Measurements from ENCODE around the gene RFK. TPM values are rescaled to one million over a fixed set of nuclear protein-coding genes. Genes with fewer than 3 reads are reported as not detected.
A peak's percentile ranks its signal among the peaks of the same experiment; 100 is the strongest.

The RFK gene
- total and polyA plus RNA-seq, 2 of the 13 experiments (the other 11 are each of a cell fraction or from before 2014, with no cell fraction given) = 18.2 to 37.2 TPM

DNA sequence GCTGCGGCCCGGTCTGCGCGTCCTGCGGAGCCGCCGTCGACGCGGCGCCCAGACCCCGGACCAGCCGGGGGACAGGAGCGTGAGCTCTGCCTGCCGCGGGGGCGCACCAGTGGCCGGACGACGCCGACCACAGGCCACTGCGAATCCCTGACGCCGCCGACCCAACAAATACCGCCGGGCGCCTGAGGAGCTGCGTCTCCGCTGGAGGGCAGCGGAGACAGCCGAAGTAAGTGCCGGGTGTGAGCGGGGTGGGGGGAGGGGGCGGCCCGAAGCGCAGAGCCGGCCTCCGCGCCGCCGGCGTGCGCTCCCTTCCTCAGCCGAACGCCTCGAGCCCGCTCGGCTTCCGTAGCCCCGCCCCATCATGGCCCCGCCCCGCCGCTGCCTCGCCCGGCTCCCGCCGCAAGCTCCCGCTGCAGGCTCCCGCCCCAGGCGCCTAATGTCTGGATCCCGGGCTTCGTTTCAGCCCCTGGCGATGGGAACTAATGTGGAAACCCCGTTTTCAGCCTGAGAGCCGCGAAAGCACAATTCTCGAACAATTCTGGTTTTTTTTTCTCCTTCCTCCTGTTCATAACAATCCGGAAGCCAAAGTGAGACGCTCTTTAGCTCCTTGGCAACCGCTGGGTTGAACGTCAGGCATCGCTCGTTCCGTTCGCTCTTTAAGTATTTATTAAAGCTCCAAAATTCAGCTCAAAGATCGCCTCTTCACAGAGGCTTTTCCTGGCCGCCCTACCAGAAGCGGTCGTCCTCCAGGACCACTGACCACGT, at the start of gene RFK (continued):
- no peak for TF ChIP-seq ZBTB26 (CRISPR knock-in tag; IDR thresholded peaks at IDR 0.05; ENCODE audit: borderline replicate concordance)
- TF ChIP-seq ZNF777 (CRISPR knock-in tag; IDR thresholded peaks at IDR 0.05) = peak; percentile 67
- 0 out of 2 replicates have a peak, but pooled peaks have one; percentile 59 for TF ChIP-seq ISX (CRISPR knock-in tag; conservative IDR thresholded peaks at IDR 0.05)
- no peak for TF ChIP-seq ZSCAN30 (CRISPR knock-in tag; IDR thresholded peaks at IDR 0.05)
- no peak for TF ChIP-seq TMF1 (CRISPR knock-in tag; IDR thresholded peaks at IDR 0.05; ENCODE audit: low read depth)
- no peak for TF ChIP-seq MED13 (CRISPR knock-in tag; IDR thresholded peaks at IDR 0.05)
- peak; percentile 40 for TF ChIP-seq RARA (CRISPR knock-in tag; IDR thresholded peaks at IDR 0.05)
- TF ChIP-seq SIN3B (IDR thresholded peaks at IDR 0.05; ENCODE audit: low read length) = no peak
- 0 out of 2 replicates have a peak, but pooled peaks have one; percentile 37 for TF ChIP-seq SRY (CRISPR knock-in tag; IDR thresholded peaks at IDR 0.05)
- TF ChIP-seq GABPB1 (CRISPR knock-in tag; IDR thresholded peaks at IDR 0.05) = peak; percentile 77
- TF ChIP-seq DMAP1 (CRISPR knock-in tag; IDR thresholded peaks at IDR 0.05) = peak; percentile 73; the same call in 1 of the 2 replicates
- 0 out of 2 replicates have a peak, but pooled peaks have one; percentile 8 for TF ChIP-seq NR2F2 (IDR thresholded peaks at IDR 0.05; ENCODE audit: borderline replicate concordance, low read depth)
- TF ChIP-seq ZNF616 (CRISPR knock-in tag; IDR thresholded peaks at IDR 0.05; ENCODE audit: low read depth) = peak; percentile 78; the same call in 1 of the 2 replicates
- no peak for TF ChIP-seq PAF1 (CRISPR knock-in tag; IDR thresholded peaks at IDR 0.05)
- TF ChIP-seq, protein P1, sequence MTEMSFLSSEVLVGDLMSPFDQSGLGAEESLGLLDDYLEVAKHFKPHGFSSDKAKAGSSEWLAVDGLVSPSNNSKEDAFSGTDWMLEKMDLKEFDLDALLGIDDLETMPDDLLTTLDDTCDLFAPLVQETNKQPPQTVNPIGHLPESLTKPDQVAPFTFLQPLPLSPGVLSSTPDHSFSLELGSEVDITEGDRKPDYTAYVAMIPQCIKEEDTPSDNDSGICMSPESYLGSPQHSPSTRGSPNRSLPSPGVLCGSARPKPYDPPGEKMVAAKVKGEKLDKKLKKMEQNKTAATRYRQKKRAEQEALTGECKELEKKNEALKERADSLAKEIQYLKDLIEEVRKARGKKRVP (CRISPR knock-in tag; IDR thresholded peaks at IDR 0.05) = 0 out of 4 replicates have a peak, but pooled peaks of 1 of the 2 experiments have one; percentile 28
- peak; percentile 60 for TF ChIP-seq SP5 (CRISPR knock-in tag; IDR thresholded peaks at IDR 0.05; ENCODE audit: borderline replicate concordance, low read depth)
- TF ChIP-seq, protein P2, sequence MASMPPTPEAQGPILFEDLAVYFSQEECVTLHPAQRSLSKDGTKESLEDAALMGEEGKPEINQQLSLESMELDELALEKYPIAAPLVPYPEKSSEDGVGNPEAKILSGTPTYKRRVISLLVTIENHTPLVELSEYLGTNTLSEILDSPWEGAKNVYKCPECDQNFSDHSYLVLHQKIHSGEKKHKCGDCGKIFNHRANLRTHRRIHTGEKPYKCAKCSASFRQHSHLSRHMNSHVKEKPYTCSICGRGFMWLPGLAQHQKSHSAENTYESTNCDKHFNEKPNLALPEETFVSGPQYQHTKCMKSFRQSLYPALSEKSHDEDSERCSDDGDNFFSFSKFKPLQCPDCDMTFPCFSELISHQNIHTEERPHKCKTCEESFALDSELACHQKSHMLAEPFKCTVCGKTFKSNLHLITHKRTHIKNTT (CRISPR knock-in tag; IDR thresholded peaks at IDR 0.05) = no peak
- TF ChIP-seq TARDBP (CRISPR knock-in tag; IDR thresholded peaks at IDR 0.05) = 0 out of 2 replicates have a peak, but pooled peaks have one; percentile 35
- no peak; the same call in 1 of the 2 replicates for TF ChIP-seq ZNF674 (CRISPR knock-in tag; IDR thresholded peaks at IDR 0.05; ENCODE audit: low read depth)
- TF ChIP-seq, protein P3, sequence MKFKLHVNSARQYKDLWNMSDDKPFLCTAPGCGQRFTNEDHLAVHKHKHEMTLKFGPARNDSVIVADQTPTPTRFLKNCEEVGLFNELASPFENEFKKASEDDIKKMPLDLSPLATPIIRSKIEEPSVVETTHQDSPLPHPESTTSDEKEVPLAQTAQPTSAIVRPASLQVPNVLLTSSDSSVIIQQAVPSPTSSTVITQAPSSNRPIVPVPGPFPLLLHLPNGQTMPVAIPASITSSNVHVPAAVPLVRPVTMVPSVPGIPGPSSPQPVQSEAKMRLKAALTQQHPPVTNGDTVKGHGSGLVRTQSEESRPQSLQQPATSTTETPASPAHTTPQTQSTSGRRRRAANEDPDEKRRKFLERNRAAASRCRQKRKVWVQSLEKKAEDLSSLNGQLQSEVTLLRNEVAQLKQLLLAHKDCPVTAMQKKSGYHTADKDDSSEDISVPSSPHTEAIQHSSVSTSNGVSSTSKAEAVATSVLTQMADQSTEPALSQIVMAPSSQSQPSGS (CRISPR knock-in tag; IDR thresholded peaks at IDR 0.05) = 0 out of 2 replicates have a peak, but pooled peaks have one; percentile 29
- TF ChIP-seq CREB1 (IDR thresholded peaks at IDR 0.05) = no peak
- TF ChIP-seq CREB1 (CRISPR knock-in tag; IDR thresholded peaks at IDR 0.05) = no peak
- no peak; the same call in 1 of the 2 replicates for TF ChIP-seq CHCHD3 (CRISPR knock-in tag; IDR thresholded peaks at IDR 0.05)
- no peak for TF ChIP-seq JUND (CRISPR knock-in tag; IDR thresholded peaks at IDR 0.05)
- no peak for TF ChIP-seq SP2 (CRISPR knock-in tag; IDR thresholded peaks at IDR 0.05)
- TF ChIP-seq TOPORS (CRISPR knock-in tag; IDR thresholded peaks at IDR 0.05) = no peak

All from HepG2 (cell line).